HG03571 (cell line): ENCODE measurements around the gene ZBTB22.
"Not testable (repeated sequence)": the region's sequence is repeated elsewhere in the genome, so short reads cannot be mapped to it uniquely, and the experiment has no call there.

Experiments
- ATAC-seq: cut with Tn5 transposase; IDR thresholded peaks from one replicate; pipeline ENCODE4 v1.9.1; 2021; ENCODE audit not compliant: unreplicated experiment

ZBTB22 gene

DNA sequence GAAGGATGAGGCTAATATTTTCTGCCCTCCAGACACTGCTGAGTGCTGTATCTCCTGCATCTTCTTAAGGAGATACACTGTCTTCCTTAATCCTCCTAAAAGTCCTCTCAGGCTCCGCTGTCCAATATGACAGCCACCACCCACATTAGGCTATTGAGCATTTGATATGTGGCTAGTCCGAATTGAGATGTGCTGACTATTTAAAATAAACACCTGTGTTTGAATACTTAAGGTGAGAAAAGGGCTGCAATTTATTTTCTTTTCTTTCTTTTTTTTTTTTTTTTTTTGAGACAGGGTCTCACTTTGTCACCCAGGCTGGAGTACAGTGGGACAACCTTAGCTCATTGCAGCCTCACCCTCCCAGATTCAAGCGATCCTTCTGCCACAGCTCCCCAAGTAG is 15.7 kb downstream of the ZBTB22 start:
- ATAC-seq: no peak

DNA sequence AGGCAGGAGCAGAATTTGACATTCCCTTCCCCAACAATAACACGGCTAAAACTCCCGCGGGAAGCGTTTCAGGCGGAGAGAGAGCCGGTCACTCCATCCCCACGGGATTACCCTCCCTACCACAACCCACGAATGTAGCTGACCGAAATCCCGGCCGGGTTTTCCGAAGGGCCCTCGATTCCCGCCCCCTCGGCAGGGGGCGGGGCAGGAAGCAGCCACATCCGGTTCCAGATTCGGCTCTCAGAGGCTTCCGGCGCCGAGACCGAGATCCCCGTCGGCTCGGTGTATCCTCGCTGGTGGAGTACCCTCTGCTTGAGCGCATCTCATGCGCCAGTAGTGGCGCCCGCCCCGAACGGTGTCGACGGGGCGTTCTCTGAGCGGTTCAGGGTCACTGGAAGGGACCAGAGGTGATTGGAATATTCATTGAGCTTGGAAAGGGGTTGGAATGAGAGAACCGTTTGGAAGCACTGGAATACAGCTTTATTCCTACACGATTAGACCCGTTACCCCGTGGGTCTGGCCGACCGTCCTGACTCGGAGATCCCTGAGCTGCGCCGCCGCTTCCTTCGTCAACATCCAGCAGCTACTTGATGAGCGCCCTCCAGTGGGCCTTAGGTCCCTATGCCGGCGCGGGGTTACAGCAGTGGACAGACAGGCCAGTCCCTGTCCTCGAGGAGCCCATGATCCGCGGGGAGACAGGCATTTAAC is 18.2 kb downstream of the ZBTB22 start:
- ATAC-seq: peak; percentile 60

DNA sequence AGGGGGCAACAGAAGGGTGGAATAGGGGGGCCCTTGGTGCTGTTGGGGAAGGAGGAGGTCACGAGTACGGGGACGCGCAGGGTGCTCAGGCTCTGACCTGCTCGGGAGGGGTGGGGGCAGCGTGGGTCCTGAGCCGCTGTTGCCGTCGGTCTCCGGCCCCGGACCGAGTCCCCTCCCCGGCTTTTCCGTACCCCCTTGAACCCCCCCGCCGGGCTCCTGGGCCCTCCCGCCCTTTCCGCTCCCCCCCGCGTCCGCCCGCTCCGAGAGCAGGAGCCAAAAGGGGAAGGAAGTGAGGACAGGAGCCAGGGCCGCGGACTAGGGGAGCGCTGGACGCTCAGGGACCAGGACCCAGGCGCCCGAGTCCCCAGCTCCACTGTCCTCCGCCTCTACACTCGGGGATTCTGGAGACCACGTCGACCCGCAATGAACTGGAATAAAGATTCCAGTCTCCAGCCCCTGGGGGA is 18.7 kb downstream of the ZBTB22 start, which contains the start of gene RGL2:
Gene RGL2 (minus strand): TSS at position 170 of the 464 bp plus-strand sequence. CDS start 332 bp downstream, outside the sequence.
- ATAC-seq: no peak

DNA sequence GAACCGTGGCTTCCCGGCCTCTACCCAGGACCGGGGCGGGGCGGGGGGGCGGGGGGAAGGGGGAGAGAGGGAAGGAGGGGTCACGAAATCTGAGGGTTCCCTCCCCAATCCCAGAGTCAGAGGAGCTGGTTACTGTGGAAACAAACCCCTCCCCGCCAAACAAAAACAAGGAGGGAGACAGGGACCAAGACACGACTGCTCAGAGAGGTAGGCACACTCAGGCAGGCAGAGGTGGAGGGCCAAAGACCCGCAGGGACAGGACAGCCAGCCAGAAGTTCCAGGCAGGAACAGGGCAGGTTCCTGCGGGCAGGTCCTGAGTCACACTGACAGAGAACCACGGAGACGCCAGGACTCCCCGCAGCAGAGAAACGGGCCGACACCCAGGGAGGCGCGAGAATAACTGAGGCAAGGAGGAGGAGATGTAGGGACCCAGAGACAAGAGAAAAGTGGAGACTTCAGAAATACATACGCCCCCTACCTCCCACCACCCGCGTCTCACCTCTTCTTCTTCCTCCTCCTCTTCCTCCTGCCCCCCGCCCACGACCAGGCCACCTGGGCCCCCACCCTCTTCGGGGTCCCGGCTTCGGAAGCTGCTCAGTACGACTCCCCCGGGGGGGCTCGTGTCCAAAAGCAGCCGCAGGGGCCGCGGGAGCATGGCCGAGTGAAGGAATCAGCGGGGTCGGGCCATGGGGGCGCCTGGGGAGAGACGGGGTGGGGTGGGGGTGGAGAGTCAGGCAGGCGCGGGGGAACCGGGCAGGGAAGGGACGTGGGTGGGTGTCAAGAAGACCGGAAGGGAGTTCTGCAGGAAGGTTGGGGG is 19.4 kb downstream of the ZBTB22 start:
- no peak for ATAC-seq

DNA sequence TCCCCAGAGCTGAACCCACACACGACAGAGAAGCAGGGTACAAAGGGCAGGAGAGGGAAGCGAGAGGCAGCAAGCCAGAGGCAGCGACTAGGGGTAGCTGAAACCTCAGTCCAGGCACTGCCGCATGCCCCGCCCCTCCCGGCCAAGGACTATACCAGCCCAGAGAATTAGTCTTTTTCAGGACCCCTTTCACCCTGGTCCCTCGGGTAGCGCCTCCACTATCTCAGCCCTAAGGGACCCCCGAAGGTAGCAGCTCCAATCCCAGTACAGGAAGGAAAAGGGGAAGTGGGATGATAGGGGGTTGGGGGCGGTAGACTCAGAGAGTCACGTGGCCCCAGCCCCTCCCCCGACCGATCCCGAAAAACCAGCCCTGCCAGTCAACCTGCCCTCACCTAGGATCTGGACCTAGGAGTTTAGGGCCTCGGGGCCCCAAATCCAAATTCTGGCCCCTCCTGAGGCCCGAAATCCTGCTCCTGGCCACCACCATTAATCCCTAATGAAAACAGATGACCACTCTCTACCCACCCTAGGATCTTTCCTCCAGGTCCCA is 20.1 kb downstream of the ZBTB22 start:
- no peak for ATAC-seq

DNA sequence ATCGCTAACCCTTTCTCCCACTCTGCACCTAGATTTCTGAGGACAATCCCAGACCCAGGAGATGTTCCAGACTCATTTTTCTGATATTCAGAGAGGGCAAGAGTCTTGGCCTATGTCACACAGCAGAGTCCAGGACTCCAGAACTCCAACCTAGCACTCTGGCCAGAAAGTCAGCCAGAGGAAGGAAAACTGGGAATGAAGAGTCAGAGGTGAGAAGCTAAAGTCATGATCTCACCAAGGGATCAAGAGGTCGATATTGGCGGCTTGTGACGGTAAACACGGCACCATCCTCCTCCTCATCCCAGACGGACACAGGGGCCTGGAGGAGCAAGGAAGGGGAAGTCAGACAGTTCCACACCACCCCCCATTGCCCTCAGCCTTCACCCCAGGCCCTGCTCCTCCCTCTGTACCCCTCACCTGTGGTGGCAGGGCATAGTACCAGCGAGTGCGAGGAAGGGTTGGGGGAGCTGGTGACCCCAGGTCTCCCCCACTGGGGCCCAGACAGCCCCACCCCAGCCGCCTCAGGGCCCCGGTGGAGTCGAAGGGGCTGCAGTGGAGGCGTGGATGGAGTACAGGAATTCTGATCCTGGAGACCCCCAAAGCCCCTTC is 20.6 kb downstream of the ZBTB22 start:
- no peak for ATAC-seq

DNA sequence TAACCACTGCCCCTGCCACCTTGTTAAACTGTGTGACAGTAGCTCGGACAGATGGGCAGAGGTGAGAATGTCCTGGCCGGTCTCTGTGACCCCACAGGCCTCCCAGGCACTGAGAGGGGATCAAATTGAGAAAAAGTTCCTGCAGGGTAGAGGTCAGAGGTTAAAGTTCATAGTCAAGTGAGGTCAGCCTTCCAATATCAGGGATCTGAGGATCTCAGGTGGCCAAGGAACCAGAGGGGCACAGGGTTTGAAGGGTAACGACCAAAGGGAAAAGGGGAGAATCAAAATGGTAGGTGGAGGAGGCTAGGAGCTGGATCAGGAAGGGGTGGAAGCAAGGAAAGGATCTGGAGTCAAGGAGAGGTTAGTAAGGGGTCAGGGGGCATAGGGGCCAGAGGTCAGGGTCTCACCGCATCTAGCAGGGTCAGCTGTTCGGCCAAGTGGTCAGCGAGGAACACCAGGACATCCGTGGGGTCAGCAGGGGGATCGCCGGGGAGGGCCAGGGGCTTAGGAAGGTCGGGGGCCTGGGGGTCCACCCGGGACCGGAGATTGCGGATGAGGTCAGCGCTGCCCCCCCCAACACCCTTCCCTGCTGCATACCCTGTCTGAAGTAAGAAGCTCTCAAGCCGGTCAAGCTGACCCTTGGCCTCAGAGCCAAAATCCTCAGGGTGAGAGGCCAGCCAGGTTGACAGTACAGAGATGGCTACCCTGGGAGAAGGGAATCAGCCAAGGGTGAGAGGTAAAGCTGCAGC is 21.7 kb downstream of the ZBTB22 start:
- ATAC-seq: no peak

DNA sequence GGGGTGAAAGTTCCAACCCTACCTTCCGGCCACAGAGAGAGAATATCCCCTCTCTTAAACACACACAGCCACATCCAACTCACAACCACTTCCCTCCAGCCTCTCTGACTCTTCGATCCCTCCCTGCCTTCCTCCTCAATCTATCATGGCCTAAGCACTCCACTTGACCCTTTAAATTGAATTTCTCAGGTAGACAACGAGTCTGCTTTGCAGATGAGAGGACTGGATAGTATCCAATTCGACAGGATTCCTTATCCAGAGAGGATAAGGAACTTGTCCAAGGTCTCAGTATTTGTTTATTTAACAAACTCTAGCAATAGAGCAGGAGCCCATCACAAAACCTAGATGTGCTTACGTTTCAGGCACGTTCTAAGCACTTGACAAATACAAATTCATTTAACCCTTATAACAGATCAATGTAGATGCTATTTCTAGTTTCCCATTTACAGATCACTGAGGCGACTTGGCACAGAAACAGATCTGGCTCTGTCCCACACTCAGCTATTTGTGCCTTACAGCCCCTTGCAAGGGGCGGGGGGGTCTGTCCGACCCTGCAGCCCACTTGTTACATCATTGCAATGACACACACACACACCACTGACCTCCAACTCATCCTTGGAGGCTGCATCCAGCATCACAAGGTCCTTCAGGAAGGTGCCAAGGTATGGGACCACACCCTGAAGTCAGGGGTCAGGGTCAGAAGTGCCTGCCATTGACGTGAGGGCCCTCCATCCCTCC is 23.3 kb downstream of the ZBTB22 start:
- no peak for ATAC-seq

DNA sequence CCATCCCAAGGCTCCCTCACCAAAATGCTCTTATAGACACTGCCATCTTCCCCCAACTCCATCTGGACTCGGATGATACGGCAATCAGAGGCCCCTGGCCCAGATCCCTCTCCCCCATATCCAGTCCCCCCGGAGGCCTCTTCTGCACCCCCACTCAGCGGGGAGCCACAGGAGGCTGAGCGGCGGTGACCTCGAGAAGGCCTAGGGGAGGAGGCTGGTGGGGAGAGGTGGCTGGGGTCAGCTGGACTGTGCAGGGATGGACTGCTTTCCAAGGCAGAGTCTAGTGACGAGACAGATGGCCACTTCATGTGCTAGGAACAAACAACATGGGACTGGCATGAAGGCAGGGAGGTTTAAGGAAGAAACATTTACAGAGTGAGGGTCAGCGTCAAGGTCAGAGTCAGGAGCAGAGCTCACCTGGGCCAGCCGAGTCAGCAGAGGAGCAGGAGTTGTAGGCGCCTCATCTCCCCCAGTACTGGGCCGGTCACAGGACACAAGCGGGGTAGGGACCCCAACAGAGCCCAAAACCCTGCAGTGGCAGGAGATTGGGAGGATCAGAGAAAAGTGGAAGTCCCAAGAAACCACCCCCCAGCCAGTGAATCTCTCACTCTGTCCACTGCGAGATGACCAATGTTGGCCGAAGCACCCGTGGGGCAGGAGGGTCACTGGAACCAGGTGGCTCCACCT is 24.4 kb downstream of the ZBTB22 start:
- no peak for ATAC-seq

DNA sequence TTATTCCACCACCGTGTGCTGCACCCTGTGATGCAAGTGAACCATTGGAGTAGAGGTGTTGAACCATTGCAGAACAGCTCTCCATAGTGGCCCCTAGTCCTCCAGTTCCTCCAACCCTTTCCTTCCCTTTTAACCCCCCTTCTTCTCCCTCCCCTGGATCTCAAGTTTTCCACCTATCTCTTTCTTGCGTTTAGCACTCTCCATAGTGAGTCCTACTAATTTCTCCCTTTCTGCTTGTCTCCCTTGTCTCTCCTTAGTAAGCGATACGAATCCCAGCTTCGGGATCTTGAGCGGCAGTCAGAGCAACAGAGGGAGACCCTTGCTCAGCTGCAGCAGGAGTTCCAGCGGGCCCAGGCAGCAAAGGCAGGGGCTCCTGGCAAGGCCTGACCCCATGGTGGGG is 27.1 kb downstream of the ZBTB22 start:
- ATAC-seq: no peak

DNA sequence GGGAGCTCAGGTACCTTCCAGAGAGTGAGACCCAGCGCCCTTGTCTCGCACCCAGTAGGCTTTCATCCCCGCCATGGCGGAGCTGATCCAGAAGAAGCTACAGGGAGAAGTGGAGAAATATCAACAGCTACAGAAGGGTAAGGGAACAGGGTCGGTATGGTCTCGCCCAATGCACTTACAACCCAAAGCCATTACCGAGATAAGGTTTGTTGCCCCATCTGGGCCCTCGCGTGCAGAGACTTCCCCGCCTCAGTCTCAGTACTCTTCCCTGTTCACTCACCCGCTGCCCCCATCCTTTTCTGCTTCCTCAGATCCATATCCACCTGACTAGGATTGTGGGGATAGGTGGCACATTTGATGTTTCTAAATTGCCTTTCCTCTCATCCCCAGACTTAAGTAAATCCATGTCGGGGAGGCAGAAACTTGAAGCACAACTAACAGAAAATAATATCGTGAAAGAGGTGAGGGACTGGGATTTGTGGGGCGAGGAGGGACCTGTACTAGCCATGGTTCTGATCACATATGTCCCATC is 27.7 kb downstream of the ZBTB22 start:
- ATAC-seq: peak; percentile 14

DNA sequence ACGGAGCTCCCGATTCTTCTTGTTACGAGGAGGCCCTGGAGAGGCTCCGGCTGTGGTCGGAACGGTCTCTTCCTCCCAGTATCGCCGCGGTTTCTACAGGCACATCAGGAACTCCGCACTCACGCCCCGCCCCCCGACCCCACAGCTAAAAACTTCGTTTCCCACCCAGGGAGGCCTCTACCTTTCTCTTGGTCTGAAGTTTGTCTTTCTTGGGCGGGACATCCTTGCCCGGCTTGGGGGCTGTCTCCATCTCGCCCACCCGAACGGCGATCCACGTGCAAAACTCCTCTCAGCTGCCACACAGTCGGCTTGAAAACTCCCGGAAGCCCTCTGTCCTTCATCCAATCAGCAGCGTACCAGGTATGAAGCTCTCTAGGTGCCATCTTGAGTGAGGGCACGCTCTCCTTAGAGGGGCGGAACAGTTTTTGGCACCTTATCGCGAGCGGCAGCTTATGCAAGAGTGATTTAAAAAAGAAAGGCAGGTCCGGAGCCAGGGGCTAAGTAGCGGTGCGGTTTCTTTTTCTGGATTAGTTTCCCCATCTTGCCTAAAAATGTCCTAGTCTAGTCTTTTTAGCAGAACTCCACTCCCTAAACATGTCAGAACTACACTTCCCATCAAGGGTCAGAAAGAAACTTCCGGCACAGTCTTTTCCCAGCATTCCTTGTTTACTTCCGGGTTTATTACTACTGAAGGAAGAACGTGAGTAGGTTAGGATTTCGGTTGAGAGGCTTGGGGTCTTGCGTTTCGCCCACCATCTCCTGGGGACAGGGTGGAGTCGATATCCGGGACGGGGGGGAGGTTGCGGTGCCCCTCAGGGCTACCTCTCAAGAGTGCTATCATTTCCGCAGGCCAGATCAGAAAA is 28.4 kb downstream of the ZBTB22 start, which contains the start of the genes PFDN6 and WDR46:
Gene PFDN6 (plus strand): TSS at position 681 of the 863 bp plus-strand sequence. CDS start 256 bp downstream, outside the sequence.
Gene WDR46 (minus strand): TSS at position 319 of the 863 bp plus-strand sequence. CDS start 69 bp downstream, at position 250.
- peak; percentile 67 for ATAC-seq

DNA sequence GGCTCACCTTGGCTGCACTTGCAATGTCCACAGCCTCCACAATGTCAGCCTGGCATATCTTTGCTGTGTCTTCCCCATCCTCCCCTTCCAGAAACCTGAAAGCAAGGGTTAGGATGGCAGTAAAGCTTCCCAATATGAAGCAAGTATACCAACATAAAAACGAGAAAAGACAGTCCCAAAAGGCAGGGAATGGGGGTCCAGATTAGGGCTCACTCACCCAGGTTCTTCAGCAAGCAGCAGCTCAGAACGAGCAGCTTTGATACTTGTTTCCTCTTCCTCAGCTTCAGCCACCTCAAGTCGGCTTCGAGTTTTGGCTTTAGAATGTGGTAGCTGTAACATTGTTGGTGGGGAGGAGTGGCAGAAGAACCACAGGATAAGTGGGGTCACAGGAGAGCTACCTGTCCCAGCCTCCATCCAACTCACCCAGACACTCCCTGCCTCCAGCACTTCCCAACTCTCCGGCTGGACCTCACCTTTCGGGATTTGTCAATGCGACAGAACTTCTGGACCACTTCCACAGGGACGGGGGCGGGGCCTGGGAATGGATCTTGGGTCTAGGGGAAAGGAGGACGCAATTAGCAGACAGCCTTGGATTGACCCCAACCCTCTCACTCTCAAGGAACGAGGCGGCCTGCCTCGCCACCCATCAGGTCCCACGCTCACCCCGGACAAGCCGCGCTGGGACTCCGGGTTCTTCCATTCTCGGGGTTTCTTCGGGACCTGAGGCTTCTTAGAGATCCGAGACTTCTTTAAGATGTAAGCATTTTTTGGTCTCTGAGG is 29.2 kb downstream of the ZBTB22 start:
- no peak for ATAC-seq

DNA sequence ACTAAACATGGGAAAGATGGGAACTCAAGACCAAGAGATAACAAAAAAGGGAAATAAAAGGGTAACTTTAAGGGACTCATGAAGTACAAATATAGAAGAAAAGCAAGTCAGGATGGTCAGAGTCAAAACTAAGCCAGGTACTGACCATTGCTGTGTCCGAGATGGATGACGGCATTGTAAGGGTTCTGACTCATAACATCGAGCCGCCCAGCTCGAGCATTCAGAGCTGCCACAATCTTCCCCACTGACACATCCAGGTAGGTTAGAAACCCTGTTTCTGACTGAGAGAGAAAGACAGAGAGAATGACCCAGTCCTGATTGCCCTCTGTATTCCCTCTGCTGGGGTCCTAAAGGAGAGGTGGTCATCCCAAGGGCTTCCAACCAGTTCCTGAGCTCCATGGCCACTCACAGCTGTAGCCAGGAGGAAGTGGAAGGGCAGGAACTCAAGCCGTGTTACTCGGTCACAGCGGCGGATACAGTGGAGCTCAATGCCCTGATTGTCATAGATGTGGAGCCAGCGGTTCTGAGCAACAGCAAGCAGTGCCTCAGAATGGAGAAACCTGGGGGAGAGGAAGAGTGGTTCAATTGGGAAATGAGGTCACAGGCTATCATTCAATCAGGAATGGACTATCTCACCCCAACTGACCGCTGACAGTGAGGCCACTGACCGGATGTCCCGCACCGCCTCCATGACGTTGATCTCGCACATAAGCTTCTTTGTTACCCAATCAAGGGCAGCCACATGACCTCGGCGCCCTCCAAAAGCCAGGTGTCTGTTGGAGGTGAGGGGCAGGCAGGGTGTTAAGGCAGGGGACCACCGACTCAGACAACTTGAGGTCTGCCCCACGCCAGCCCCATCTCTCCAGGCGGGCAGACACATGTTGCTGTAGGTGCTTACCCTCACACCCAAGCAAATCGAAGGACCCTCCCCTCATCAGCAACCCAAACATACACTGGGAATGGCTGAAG is 30.3 kb downstream of the ZBTB22 start:
- ATAC-seq: no peak

DNA sequence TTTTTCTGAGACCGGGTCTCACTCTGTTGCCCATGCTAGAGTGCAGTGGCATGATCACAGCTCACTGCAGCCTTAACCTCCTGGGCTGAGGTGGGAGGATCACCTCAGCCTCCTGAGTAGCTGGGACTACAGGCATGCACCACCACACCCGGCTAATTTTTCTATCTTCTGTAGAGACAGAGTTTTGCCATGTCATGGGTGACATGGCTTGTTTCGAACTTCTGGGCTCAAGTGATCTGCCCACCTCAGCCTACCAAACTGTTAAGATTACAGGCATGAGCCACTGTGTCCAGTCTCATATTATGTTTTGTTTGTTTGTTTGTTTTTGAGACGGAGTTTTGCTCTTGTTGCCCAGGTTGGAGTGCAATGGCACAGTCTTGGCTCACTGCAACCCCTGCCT is 32.3 kb downstream of the ZBTB22 start:
- not testable (repeated sequence) for ATAC-seq

DNA sequence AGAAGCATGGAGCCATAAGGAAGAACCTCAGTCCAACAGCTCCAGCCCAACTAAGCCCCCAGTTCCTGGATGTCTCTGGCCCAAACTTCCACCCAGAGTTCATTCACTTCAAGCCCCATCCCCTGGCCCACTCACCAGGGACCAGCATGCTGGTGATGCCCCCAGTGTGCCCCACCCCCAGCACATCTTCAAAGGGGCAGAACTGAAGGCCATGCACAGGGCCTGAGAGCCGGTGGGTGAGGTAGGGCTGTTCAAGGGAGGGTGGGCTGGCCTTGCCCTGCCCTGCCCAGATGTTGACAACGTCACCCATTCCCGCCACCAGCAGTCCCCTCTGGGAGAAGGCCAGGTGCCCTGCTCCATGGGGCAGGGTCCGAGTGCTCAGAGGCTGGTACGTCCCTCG is 37.0 kb downstream of the ZBTB22 start:
- ATAC-seq: no peak
